Measurements from ENCODE around the gene ANKRA2. TPM values are rescaled to one million over a fixed set of nuclear protein-coding genes. Genes with fewer than 3 reads are reported as not detected.
A peak's percentile ranks its signal among the peaks of the same experiment; 100 is the strongest.
"Not testable (repeated sequence)": the region's sequence is repeated elsewhere in the genome, so short reads cannot be mapped to it uniquely, and the experiment has no call there.

ANKRA2 gene
- total RNA-seq, 1 donor from 2014 or later = 10.6 TPM

GRCh38 chr5:73552642-73553041 lies 12.8 kb downstream of the ANKRA2 start:
- ATAC-seq (no peak), DNase-seq (ENCODE audit: low spot score) (no peak)

GRCh38 chr5:73550016-73550415 lies 15.4 kb downstream of the ANKRA2 start:
- DNase-seq (ENCODE audit: low spot score) (no peak), ATAC-seq (no peak)

DNA sequence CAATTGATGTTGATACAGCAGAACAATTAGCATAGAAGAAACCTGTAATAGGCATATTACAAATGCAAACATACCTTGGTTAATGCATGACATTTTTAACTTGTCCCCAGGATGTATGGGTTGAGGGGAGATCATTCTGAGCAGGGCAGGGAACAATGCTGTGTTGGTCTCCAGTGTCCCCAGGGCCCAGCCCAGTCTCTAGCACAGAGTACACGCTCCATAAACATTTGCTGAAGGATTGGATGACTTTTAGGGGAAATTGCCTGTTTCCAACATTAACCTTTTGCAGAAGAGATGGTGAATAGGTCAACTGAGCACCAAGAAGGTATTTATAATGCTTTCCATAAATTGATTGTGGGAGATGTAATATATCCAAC lies 20.0 kb downstream of the ANKRA2 start:
- ATAC-seq (no peak), DNase-seq (ENCODE audit: low spot score) (no peak)

DNA sequence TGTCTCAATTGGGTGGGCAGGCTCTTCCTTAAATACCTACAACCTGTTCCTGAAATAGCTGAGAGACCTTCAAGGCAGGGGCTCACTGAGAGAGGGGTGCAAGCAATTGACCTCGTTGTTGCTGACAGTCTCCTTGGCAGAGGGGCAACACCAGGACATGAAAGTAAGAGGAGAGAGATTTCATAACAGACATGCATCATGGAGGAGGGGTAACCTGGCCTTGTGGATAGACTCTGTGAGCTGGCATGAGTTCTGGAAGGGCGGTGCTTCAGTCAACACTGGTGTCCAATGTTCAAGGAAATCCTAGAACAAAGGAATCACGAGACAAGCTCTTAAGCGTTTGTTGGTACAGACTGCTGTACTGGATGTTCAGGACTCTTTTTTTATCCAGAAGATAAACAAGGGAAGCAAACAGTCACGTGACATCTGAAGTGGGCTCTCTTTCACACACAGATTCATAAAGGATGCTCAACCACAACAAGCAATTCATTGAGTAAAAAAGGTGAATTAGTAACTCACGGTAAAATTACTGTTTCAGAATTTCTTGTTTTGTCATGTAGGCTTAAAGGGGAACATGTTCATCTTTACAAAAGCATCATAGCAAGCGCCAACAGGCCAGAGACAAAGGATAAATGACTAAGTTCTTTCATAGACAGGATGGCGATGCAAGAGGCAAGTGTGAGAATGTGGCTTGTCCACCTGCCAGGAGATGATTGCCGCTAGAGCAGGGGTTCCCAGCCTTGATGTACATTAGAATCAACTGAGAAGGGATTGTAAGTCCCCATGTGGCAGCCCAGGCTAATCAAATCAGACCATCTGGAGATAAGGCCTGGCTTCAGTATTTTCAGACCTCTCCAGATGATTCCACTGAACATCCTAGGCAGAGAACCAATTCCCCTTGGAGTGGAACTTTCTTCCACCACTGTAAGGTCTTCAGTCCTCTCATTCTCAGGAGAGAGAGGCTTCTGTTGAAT lies 20.7 kb downstream of the ANKRA2 start:
- DNase-seq (ENCODE audit: low spot score) (no peak), ATAC-seq (peak; percentile 74)

DNA sequence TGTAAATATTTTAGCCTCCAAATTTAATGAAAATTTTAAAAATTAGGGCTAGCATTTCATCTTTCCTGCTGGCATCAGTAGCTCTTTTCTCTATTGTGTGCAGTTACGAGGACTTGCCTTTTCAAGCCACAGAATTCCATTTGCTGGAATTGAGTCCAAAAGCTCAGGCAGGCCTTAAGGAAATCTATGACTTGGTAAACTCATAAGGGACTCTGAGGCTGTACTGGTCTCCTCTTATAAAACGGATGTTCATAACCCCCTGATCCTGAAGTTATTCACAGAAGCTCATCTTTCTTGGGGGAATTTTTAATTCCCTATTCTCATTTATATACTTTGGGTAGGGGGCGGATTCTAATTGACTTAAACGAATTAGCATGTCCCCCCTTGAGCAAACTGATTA lies 23.4 kb downstream of the ANKRA2 start:
- no peak for DNase-seq (ENCODE audit: low spot score)
- no peak for ATAC-seq

- ATAC-seq (no peak), DNase-seq (ENCODE audit: low spot score) (no peak)
These were observed 25.2 kb downstream of the ANKRA2 start for GRCh38 chr5:73540192-73540591.

DNA sequence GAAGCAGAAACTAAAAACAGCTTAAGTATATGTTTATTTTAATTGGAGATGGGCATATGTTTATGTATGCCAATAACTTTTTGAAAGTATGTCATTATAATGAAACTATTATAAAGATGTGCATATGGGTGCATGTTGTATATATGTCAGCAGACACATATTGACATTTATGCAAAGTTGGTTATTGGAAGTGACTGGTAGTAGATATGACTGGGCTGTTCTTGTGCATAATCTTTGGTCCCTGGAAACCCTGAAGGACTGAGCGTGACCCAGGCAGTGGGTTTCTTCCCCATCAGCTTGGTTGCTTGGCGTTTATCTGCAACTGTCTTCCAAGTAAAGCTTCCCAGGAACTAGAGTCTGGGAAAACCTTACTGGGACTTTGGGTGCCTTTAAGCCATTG lies 25.7 kb downstream of the ANKRA2 start:
- ATAC-seq (no peak), DNase-seq (ENCODE audit: low spot score) (no peak)

GRCh38 chr5:73534971-73535370 lies 30.5 kb downstream of the ANKRA2 start:
- no peak for ATAC-seq
- DNase-seq (ENCODE audit: low spot score) = no peak

GRCh38 chr5:73534011-73534644 lies 31.3 kb downstream of the ANKRA2 start:
- DNase-seq (ENCODE audit: low spot score) = no peak
- ATAC-seq = no peak

GRCh38 chr5:73532195-73532594 lies 33.2 kb downstream of the ANKRA2 start:
- no peak for ATAC-seq
- no peak for DNase-seq (ENCODE audit: low spot score)

DNA sequence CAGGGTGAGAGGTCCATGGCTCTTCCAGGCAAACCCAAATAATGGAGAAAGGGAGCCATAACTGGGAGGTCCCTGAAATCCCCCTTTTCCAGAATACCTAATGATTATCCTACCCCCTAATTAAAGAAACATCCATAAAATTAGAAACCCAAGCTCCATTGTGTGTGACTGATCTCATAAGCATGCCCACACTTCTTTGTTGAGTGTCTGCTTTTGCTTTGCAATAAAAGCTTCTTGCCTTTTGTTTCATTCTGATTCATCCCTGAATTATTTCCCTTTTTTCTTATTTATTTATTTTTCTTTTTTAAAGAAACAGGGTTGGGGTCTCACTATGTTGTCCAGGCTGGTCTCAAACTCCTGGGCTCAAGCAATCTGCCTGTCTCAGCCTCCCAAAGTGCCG lies 34.1 kb downstream of the ANKRA2 start:
- no peak for ATAC-seq
- no peak for DNase-seq (ENCODE audit: low spot score)

DNA sequence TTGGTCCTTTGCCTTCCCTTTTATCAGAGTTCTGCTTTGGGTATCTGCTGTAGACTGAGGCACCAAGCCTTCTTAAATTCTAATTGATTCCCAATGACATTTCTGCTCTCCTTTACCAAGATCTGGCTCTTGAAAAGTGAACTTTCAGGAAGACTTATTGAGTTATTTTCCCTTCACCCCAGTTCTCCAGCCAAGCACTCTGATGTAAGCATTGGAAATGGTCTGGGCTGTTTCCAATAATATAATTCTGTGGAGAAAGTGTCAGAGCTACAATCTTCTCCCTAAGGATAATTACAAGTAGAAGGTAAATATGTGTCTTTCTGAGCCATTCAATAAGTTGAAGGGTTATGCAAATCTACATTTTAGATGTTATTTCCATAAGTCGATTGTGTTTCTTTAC lies 36.4 kb downstream of the ANKRA2 start:
- DNase-seq (ENCODE audit: low spot score) (no peak), ATAC-seq (no peak)

DNA sequence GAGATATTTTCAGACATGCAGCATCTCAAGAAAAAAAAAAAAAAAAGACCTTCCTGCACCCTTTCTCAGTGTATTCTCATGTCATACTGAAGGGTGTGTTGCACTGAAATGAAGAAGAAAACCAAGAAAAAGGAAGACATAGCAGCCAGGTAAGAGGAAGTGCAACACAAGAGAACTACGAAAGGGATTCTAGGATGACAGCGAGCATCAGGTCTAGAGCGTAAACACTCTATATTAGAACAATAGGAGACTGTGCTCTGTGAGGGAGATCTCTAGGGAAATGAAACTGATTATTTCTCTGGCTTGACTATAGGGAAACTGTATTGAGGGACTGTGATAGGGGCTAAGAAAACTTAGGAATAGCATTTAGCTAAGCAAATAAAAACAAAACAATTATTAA lies 37.2 kb downstream of the ANKRA2 start:
- ATAC-seq (no peak), DNase-seq (ENCODE audit: low spot score) (no peak)

DNA sequence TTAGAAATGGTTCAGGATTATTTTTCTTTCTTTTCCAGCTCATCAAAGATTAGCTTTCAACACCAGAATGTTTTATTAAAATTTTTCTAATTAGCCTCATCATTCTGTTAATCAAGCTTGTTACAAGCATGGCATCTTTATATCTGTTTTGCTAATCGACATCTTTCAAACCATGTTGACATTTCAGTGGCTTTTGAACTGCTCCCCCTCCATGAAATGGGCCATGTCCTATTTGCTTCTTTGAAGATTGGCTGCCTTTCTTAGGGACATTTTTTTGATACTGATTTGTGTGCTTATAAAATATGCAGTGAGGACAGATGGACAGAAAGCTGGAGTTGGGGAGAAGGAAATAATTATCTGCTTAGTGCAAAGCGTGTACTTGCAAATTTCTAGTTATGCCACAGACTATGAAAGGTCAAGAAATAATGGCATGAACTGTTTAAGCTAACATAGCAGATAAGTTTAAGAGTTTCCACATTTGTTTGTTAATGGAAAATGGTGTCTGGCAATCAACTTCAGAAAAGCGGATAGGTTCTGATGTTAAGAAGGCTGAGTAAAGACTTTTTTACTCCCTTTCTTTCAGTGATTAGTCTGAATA lies 39.7 kb downstream of the ANKRA2 start:
- ATAC-seq = no peak
- DNase-seq (ENCODE audit: low spot score) = no peak

- no peak for ATAC-seq
- no peak for DNase-seq (ENCODE audit: low spot score)
These were observed 41.6 kb downstream of the ANKRA2 start for GRCh38 chr5:73523861-73524260.

- DNase-seq (ENCODE audit: low spot score) (no peak), ATAC-seq (no peak)
These were observed 42.5 kb downstream of the ANKRA2 start for GRCh38 chr5:73522989-73523388.

- DNase-seq (ENCODE audit: low spot score) (peak; percentile 66), ATAC-seq (peak; percentile 100)
These were observed 45.7 kb downstream of the ANKRA2 start for GRCh38 chr5:73519531-73520283.

- DNase-seq (ENCODE audit: low spot score) (no peak), ATAC-seq (no peak)
These were observed 50.2 kb downstream of the ANKRA2 start for GRCh38 chr5:73515232-73515631.

DNA sequence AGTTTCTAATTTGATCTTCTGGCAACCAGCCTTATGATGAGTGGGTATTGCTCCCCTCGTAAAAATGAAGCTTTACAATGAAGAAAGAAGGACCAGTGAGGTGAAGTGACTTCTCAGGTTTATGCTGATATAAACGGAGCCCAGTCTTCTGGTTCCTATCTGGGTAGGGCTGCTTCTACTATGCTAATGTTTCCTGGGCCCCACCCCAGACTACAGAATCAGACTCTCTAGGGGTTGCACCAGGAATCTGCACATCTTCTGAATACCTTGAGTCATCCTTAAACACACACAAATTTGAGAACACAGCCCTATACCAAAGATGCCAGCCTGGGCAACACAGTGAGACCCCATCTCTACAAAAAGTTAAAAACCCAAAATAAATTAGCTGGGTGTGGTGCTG lies 51.0 kb downstream of the ANKRA2 start:
- DNase-seq (ENCODE audit: low spot score) = no peak
- ATAC-seq = no peak

DNA sequence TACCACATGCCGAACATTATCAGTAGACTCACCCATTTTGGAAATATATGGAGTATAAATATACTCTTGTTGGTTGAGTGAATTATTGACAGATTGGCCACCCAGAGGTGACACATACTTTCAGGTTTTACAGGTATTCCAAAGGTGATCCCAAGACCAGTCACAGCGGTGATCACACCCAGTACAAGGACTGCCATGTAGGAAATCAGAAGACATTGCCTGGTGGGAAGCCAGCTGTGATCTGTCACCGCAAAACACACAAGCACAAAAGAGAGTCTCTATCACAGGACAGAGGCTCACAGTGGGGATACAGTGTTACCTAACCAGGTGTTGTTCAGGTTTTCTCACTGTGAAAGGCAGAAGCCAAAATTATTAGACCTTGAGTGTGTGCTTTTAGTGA lies 51.4 kb downstream of the ANKRA2 start:
- DNase-seq (ENCODE audit: low spot score) = no peak
- ATAC-seq = no peak

GRCh38 chr5:73508521-73508920 lies 56.9 kb downstream of the ANKRA2 start:
- ATAC-seq = peak; percentile 48
- DNase-seq (ENCODE audit: low spot score) = not testable (repeated sequence)

Data from left lobe of liver (tissue), 2 donors.